HEK293T (cell line): ENCODE results near the gene FGR.

Source experiments
- CTCF ChIA-PET: fragments of 350-600 bp; formaldehyde crosslinking; extraction: SDS; loops from one replicate; lab custom pipeline; 2021; ENCODE audit warnings: antibody characterized with exemption, inconsistent platforms; lab: Yijun Ruan, JAX
- POLR2A ChIA-PET: fragments of 350-600 bp; formaldehyde crosslinking; extraction: SDS; loops from one replicate; lab custom pipeline; 2020; ENCODE audit warnings: antibody characterized with exemption, inconsistent platforms; lab: Yijun Ruan, JAX
- DNase-seq: peaks from one replicate; pipeline ENCODE4 v3.0.0; 2012; ENCODE audit warnings: mixed read lengths; ENCODE audit errors: extremely low spot score
- ARNT ChIP-seq: fragments of 450-650 bp; IDR thresholded peaks from 2 replicates; pipeline ENCODE4 v1.6.1; 2017; ENCODE audit warnings: mild to moderate bottlenecking
- BHLHE40 ChIP-seq: fragments of 450-650 bp; IDR thresholded peaks from 2 replicates; pipeline ENCODE4 v1.6.1; 2016; ENCODE audit warnings: mild to moderate bottlenecking, moderate library complexity, borderline replicate concordance
- CTBP1 ChIP-seq: fragments of 450-650 bp; IDR thresholded peaks from 2 replicates; pipeline ENCODE4 v1.6.1; 2016; ENCODE audit warnings: borderline replicate concordance
- ELF4 ChIP-seq: fragments of 450-650 bp; IDR thresholded peaks from 2 replicates; pipeline ENCODE4 v1.6.1; 2017; ENCODE audit warnings: antibody characterized with exemption
- FOXA1 ChIP-seq: fragments of 450-650 bp; IDR thresholded peaks from 2 replicates; pipeline ENCODE4 v1.6.1; 2016; ENCODE audit warnings: mild to moderate bottlenecking
- FOXK2 ChIP-seq: fragments of 450-650 bp; IDR thresholded peaks from 2 replicates; pipeline ENCODE4 v1.6.1; 2016; ENCODE audit warnings: mild to moderate bottlenecking
- FOXM1 ChIP-seq: fragments of 450-650 bp; IDR thresholded peaks from 2 replicates; pipeline ENCODE4 v1.6.1; 2017; ENCODE audit warnings: mild to moderate bottlenecking, borderline replicate concordance
- HDGF ChIP-seq: fragments of 450-650 bp; IDR thresholded peaks from 2 replicates; pipeline ENCODE4 v1.6.1; 2017; ENCODE audit warnings: antibody characterized with exemption, borderline replicate concordance
- L3MBTL2 ChIP-seq: fragments of 450-650 bp; conservative IDR thresholded peaks from 2 replicates; pipeline ENCODE4 v1.6.1; 2016; ENCODE audit warnings: mild to moderate bottlenecking
- LEF1 ChIP-seq: fragments of 450-650 bp; IDR thresholded peaks from 2 replicates; pipeline ENCODE4 v1.6.1; 2017; ENCODE audit warnings: mild to moderate bottlenecking, borderline replicate concordance
- NFRKB ChIP-seq: fragments of 450-650 bp; IDR thresholded peaks from 2 replicates; pipeline ENCODE4 v1.6.1; 2016; ENCODE audit warnings: mild to moderate bottlenecking, moderate library complexity
- PKNOX1 ChIP-seq: fragments of 450-650 bp; IDR thresholded peaks from 2 replicates; pipeline ENCODE4 v1.6.1; 2016
- SP1 ChIP-seq: fragments of 450-650 bp; IDR thresholded peaks from 2 replicates; pipeline ENCODE4 v1.6.1; 2017
- SUZ12 ChIP-seq: fragments of 450-650 bp; IDR thresholded peaks from 2 replicates; pipeline ENCODE4 v1.6.1; 2016; ENCODE audit warnings: mild to moderate bottlenecking
- TARDBP ChIP-seq: fragments of 450-650 bp; IDR thresholded peaks from 2 replicates; pipeline ENCODE4 v1.6.1; 2016
- ZNF384 ChIP-seq: fragments of 450-650 bp; IDR thresholded peaks from 2 replicates; pipeline ENCODE4 v1.6.1; 2016

The FGR gene

DNA sequence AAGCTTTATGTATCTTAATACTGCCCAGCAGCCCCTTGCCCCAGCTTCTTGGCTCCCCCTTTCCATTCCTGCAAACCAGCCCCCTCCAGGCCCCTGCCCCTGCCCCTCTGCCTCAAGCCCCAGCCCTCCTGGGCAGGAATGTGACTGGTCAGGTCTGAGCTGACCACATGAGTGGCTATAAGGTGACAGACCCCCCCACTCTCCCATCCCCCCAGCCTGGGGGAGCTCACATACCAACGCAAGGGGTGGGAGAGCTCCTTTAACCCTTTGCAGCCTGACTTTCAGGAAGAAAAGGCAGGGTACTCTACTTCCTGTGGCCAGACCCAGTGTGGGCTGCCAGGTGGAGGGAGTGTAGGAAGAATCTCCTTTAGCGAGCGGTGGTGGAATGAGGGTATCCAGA, 64.2 kb downstream of the FGR start:
- ChIA-PET CTCF (interaction anchor here (1.3 to 7.0 kb wide), 2 partner anchors 15 to 19 kb away, joined by 3 to 50 read pairs; no protein-coding TSS in a partner anchor), POLR2A (interaction anchor here (1.1 kb wide), 1 partner anchor 33 kb away, joined by 3 read pairs; the partner anchor contains the start of gene AHDC1)
- no peak for DNase-seq
- TF ChIP-seq TARDBP (no peak), PKNOX1 (no peak), CTBP1 (no peak), BHLHE40 (no peak), ZNF384 (no peak), FOXM1 (no peak), ELF4 (no peak), HDGF (no peak), SP1 (no peak), LEF1 (no peak)

DNA sequence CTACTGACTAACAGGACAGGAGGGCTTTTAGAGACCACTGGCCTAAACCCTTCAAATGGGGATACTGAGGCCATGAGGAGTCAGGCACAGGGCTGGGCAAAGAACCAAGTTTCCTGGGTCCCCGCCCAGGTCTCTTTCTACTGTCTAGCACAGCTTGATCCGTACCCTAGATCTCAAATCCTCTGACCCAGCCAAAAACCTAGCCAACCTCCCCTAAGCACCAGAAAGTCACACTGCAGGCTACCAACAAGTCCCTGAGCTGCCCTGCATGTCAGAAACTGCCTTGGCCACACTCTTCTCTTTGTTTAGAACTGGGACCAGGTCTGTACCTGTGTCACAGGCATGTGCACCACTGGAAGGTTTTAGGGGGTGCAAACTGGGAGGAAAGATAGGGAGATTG, 64.6 kb downstream of the FGR start:
- no peak for DNase-seq
- CTCF ChIA-PET, result interaction anchor here (0.8 to 7.0 kb wide), 3 partner anchors 14 to 21 kb away, joined by 3 to 50 read pairs (median 3); no protein-coding TSS in a partner anchor
- TF ChIP-seq HDGF (no peak), TARDBP (no peak), SUZ12 (no peak), BHLHE40 (no peak), PKNOX1 (no peak), ARNT (no peak), SP1 (no peak), LEF1 (no peak), L3MBTL2 (no peak), FOXM1 (no peak), ZNF384 (no peak)
- POLR2A ChIA-PET, result interaction anchor here (1.1 kb wide), 1 partner anchor 34 kb away, joined by 3 read pairs; the partner anchor contains the start of gene AHDC1

DNA sequence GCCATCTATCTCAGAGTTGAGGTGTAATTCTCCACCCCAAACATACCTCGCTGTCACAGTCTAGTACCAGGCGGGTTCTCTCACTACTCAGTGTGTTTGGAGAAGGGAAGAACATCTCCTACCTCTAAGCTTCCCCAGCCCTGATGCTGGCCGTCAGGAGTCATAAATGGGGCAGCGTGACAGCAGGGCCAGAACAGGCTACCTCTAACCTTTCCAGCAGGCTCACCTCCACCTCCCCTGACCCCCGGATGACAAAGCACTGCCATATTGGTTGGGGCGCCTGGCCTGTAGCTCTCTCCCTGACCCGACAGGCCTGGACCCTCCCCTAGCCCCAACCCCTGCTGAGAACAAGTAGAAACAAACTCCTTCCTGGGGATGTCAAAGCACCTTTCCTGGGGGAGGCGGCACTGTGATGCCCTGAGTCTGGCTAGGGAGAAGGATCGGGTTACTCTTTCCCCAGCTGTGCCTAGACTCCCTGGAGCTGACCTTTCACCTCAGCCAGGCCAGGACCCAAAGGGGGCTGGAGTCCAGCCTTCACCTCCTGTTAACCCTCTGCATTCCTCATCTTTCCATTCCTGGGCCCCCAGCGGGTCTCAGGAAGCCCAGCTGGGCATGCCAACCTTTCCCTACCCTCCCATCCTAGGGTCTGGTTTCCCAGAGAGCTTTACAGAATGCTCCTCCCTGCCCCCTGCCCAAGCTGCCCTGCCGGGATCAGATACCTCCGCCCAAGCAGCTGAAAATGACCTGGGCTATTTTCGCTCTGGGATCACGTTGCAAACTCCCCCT, 65.3 kb downstream of the FGR start:
- POLR2A ChIA-PET, result interaction anchor here (1.1 kb wide), 1 partner anchor 34 kb away, joined by 3 read pairs; the partner anchor contains the start of gene AHDC1
- TF ChIP-seq BHLHE40 (no peak), SUZ12 (no peak), L3MBTL2 (no peak), LEF1 (no peak), FOXK2 (no peak), ELF4 (no peak), CTBP1 (no peak), HDGF (no peak), FOXM1 (no peak), PKNOX1 (no peak), NFRKB (no peak), ARNT (no peak), TARDBP (no peak), FOXA1 (no peak), SP1 (no peak), ZNF384 (no peak)
- CTCF ChIA-PET, result interaction anchor here (0.8 to 7.0 kb wide), 7 partner anchors 14 to 99 kb away, joined by 3 to 50 read pairs (median 3); no protein-coding TSS in a partner anchor
- DNase-seq, result no peak

- POLR2A ChIA-PET, result interaction anchor here (1.0 kb wide), 1 partner anchor 12 kb away, joined by 3 read pairs; no protein-coding TSS in a partner anchor
- DNase-seq, result no peak
- no peak for TF ChIP-seq BHLHE40
- CTCF ChIA-PET, result interaction anchor here (0.7 to 7.0 kb wide), 11 partner anchors 13 to 100 kb away, joined by 3 to 50 read pairs (median 4); no protein-coding TSS in a partner anchor
These were observed 65.9 kb downstream of the FGR start for GRCh38 chr1:27569088-27569460.

- POLR2A ChIA-PET, result interaction anchor here (0.9 to 1.0 kb wide), 2 partner anchors 12 to 202 kb away, joined by 3 read pairs; partner anchors contain the start of gene MAP3K6
- peak; percentile 97 for DNase-seq
- TF ChIP-seq SP1 (no peak), CTBP1 (no peak), PKNOX1 (no peak), HDGF (no peak), LEF1 (no peak), NFRKB (no peak), BHLHE40 (no peak), L3MBTL2 (no peak), ARNT (no peak), ZNF384 (no peak), FOXK2 (no peak)
- CTCF ChIA-PET, result interaction anchor here (0.7 to 7.0 kb wide), 13 partner anchors 12 to 153 kb away, joined by 3 to 50 read pairs (median 4); no protein-coding TSS in a partner anchor
These were observed 66.5 kb downstream of the FGR start for GRCh38 chr1:27568300-27569087.
